Measurements from ENCODE around the gene NCOA1. TPM values are rescaled to one million over a fixed set of nuclear protein-coding genes. Genes with fewer than 3 reads are reported as not detected.

The NCOA1 gene
- polyA plus RNA-seq, 1 donor (not counting 4 experiments of a cell fraction or from before 2014, with no cell fraction given) = 5.0 TPM

DNA sequence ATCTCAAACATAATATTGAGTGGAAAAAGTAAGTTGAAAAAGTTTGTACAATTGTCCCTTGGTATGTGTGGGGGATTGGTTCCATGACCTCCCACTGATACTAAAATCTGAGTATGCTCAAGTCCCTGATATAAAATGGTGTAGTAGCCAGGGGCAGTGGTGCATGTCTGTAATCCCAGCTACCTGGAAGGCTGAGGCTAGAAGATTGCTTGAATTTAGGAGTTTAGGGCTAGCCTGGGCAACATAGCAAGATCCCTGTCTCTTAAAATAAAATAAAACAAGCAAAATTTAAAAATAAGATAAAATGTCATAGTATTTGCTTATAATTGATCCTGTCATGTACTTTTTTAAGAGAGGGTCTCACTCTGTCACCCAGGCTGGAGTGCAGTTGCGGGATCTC lies 180.2 kb downstream of the NCOA1 start:
- dilution Hi-C loops (cut with MboI; ENCODE audit: extremely low pct_ligation_motif_present, low sequenced_read_pairs) = no loop called here
- Histone ChIP-seq H3K4me2 (ENCODE audit: control insufficient read depth, extremely low read depth, insufficient read depth, low read depth, low read length) (no peak overlapping the region), H3K4me1 (ENCODE audit: control insufficient read depth, extremely low read depth, insufficient read depth, low read length) (no peaks in the 10 kb centered on the region), H3K27ac (ENCODE audit: control insufficient read depth, insufficient read depth, low read length) (no peak overlapping the region), H3K9ac (ENCODE audit: control insufficient read depth, extremely low read depth, insufficient read depth, low read length) (no peak overlapping the region), H3K36me3 (ENCODE audit: control insufficient read depth in 2 of 2, extremely low read depth in 1 of 2, insufficient read depth in 2 of 2, low read length in 2 of 2) (no peaks in the 10 kb centered on the region), H3K9me1 (ENCODE audit: control insufficient read depth, extremely low read depth, insufficient read depth, low read length) (no peaks in the 10 kb centered on the region), H3K79me2 (ENCODE audit: control insufficient read depth, insufficient read depth, low read length) (no peaks in the 10 kb centered on the region), H3K27me3 (ENCODE audit: control insufficient read depth, extremely low read depth, insufficient read depth, low read length) (no peaks in the 10 kb centered on the region), H2AFZ (ENCODE audit: control insufficient read depth, low read length) (no peak overlapping the region), H4K20me1 (ENCODE audit: control insufficient read depth, extremely low read depth, insufficient read depth, low read length) (no peaks in the 10 kb centered on the region), H3K9me3 (ENCODE audit: control insufficient read depth, low read depth, low read length) (no peaks in the 10 kb centered on the region), H3K4me3 (ENCODE audit: control insufficient read depth in 2 of 3, extremely low read depth in 1 of 3, insufficient read depth in 2 of 3, low read depth in 1 of 3, low read length in 3 of 3) (no peak overlapping the region)
- FAIRE-seq (no peak), DNase-seq (ENCODE audit: low read depth, low spot score) (no peak)
- TF ChIP-seq, protein P1, sequence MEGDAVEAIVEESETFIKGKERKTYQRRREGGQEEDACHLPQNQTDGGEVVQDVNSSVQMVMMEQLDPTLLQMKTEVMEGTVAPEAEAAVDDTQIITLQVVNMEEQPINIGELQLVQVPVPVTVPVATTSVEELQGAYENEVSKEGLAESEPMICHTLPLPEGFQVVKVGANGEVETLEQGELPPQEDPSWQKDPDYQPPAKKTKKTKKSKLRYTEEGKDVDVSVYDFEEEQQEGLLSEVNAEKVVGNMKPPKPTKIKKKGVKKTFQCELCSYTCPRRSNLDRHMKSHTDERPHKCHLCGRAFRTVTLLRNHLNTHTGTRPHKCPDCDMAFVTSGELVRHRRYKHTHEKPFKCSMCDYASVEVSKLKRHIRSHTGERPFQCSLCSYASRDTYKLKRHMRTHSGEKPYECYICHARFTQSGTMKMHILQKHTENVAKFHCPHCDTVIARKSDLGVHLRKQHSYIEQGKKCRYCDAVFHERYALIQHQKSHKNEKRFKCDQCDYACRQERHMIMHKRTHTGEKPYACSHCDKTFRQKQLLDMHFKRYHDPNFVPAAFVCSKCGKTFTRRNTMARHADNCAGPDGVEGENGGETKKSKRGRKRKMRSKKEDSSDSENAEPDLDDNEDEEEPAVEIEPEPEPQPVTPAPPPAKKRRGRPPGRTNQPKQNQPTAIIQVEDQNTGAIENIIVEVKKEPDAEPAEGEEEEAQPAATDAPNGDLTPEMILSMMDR (optimal IDR thresholded peaks at IDR 0.05 in 1 of 3, IDR thresholded peaks at IDR 0.05 in 1 of 3, conservative IDR thresholded peaks at IDR 0.05 in 1 of 3; ENCODE audit: extremely low read depth in 1 of 3, insufficient read depth in 2 of 3, low read length in 3 of 3) = no peak
- TF ChIP-seq EZH2 (IDR thresholded peaks at IDR 0.05; ENCODE audit: low read length) = no peak

DNA sequence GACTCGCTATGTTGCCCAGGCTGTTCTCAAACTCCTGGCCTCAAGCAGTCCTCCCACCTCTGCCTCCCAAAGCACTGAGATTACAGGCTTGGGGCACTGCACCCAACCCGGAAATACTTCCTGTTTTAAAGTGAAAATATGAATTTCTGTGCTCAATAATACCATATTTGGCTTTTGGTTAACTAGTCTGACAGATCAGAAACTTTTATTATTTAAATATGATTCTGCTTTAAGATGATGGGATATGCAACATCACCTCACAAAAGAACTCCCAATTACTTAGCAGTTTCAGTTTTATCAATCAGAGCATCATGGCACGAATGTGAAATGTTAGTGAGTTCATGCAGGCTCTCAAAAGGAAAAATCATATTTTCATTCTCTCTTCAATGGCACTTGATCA lies 181.5 kb downstream of the NCOA1 start:
- no peak overlapping the region for H3K4me3 ChIP-seq (ENCODE audit: control insufficient read depth in 2 of 3, extremely low read depth in 1 of 3, insufficient read depth in 2 of 3, low read depth in 1 of 3, low read length in 3 of 3)
- H3K79me2 ChIP-seq (ENCODE audit: control insufficient read depth, insufficient read depth, low read length) = no peaks in the 10 kb centered on the region
- no peak for DNase-seq (ENCODE audit: low read depth, low spot score)
- H3K27ac ChIP-seq (ENCODE audit: control insufficient read depth, insufficient read depth, low read length) = no peak overlapping the region
- no peak overlapping the region for H2AFZ ChIP-seq (ENCODE audit: control insufficient read depth, low read length)
- FAIRE-seq = no peak
- no peaks in the 10 kb centered on the region for H3K27me3 ChIP-seq (ENCODE audit: control insufficient read depth, extremely low read depth, insufficient read depth, low read length)
- no peaks in the 10 kb centered on the region for H3K9me1 ChIP-seq (ENCODE audit: control insufficient read depth, extremely low read depth, insufficient read depth, low read length)
- H4K20me1 ChIP-seq (ENCODE audit: control insufficient read depth, extremely low read depth, insufficient read depth, low read length) = no peaks in the 10 kb centered on the region
- TF ChIP-seq, protein P1 (optimal IDR thresholded peaks at IDR 0.05 in 1 of 3, IDR thresholded peaks at IDR 0.05 in 1 of 3, conservative IDR thresholded peaks at IDR 0.05 in 1 of 3; ENCODE audit: extremely low read depth in 1 of 3, insufficient read depth in 2 of 3, low read length in 3 of 3) = no peak
- TF ChIP-seq EZH2 (IDR thresholded peaks at IDR 0.05; ENCODE audit: low read length) = no peak
- H3K4me1 ChIP-seq (ENCODE audit: control insufficient read depth, extremely low read depth, insufficient read depth, low read length) = no peaks in the 10 kb centered on the region
- dilution Hi-C loops (cut with MboI; ENCODE audit: extremely low pct_ligation_motif_present, low sequenced_read_pairs) = no loop called here
- H3K9ac ChIP-seq (ENCODE audit: control insufficient read depth, extremely low read depth, insufficient read depth, low read length) = no peak overlapping the region
- H3K36me3 ChIP-seq (ENCODE audit: control insufficient read depth in 2 of 2, extremely low read depth in 1 of 2, insufficient read depth in 2 of 2, low read length in 2 of 2) = no peaks in the 10 kb centered on the region
- H3K9me3 ChIP-seq (ENCODE audit: control insufficient read depth, low read depth, low read length) = no peaks in the 10 kb centered on the region
- H3K4me2 ChIP-seq (ENCODE audit: control insufficient read depth, extremely low read depth, insufficient read depth, low read depth, low read length) = no peak overlapping the region

Measured in keratinocyte (primary cell).